DND-41 (cell line): Measurements from ENCODE around the gene GID8.

Experiments used
- CTCF ChIP-seq: IDR thresholded peaks from 2 replicates; pipeline ENCODE4 v1.5.1; 2012; ENCODE audit warnings: borderline replicate concordance, low read length, moderate library complexity, mild to moderate bottlenecking; ENCODE audit not compliant: poor library complexity, severe bottlenecking; ENCODE audit errors: extremely low read depth
- EZH2 ChIP-seq: IDR thresholded peaks from 3 replicates; pipeline ENCODE4 v1.6.1; 2012; ENCODE audit warnings: borderline replicate concordance, low read depth, mild to moderate bottlenecking, moderate library complexity, low read length, inconsistent platforms; ENCODE audit not compliant: severe bottlenecking

- TF ChIP-seq CTCF (no peak), EZH2 (no peak)
Measured at GRCh38 chr20:62990306-62990825, 52.4 kb downstream of the GID8 start.
